ENCODE data around the gene FAM221B. TPM values are rescaled to one million over a fixed set of nuclear protein-coding genes. Genes with fewer than 3 reads are reported as not detected.
A peak's percentile ranks its signal among the peaks of the same experiment; 100 is the strongest.

Gene FAM221B
- total and polyA plus RNA-seq, 7 donors = not detected

GRCh38 chr9:35854091-35854762 lies 25.7 kb upstream of the FAM221B start:
- Histone ChIP-seq H3K36me3 (ENCODE audit: insufficient read depth in 1 of 2, low read depth in 1 of 2) (peaks cover 0 to 14% of the 10 kb centered on the region in 2 donors), H3K27me3 (ENCODE audit: insufficient read depth in 3 of 3, low read length in 2 of 3) (no peaks in the 10 kb centered on the region), H3K4me1 (no peaks in the 10 kb centered on the region), H3K27ac (no peak overlapping the region), H3K9me3 (no peaks in the 10 kb centered on the region), H3K4me3 (no peak overlapping the region)
- no peak for ATAC-seq
- DNase-seq = no peak
- TF ChIP-seq CTCF (IDR thresholded peaks at IDR 0.05) = no peak
- intact Hi-C loops (cut with DNase I) = loop anchor here in 1 of 2 donors (5.0 kb wide), 1 partner anchor 48 kb away; no protein-coding TSS in a partner anchor
- 84 to 88% (median 88%) methylated on average over 7 of the region's 7 CpGs for WGBS, 3 donors

GRCh38 chr9:35852876-35853865 lies 24.6 kb upstream of the FAM221B start:
- intact Hi-C loops (cut with DNase I) = loop anchor here in 1 of 2 donors (5.0 kb wide), 1 partner anchor 49 kb away; no protein-coding TSS in a partner anchor
- no peaks in the 10 kb centered on the region for H3K9me3 ChIP-seq
- H3K4me1 ChIP-seq = peaks cover 7% of the 10 kb centered on the region
- 83 to 88% (median 87%) methylated on average over 25 of the region's 25 CpGs for WGBS, 3 donors
- H3K36me3 ChIP-seq (ENCODE audit: insufficient read depth in 1 of 2, low read depth in 1 of 2) = peaks cover 0 to 14% of the 10 kb centered on the region in 2 donors
- no peak overlapping the region for H3K4me3 ChIP-seq
- no peaks in the 10 kb centered on the region for H3K27me3 ChIP-seq (ENCODE audit: insufficient read depth in 3 of 3, low read length in 2 of 3)
- no peak for DNase-seq
- TF ChIP-seq CTCF (IDR thresholded peaks at IDR 0.05) = no peak
- no peak overlapping the region for H3K27ac ChIP-seq
- ATAC-seq = no peak

- ATAC-seq (no peak), DNase-seq (no peak)
- no peak for TF ChIP-seq CTCF (IDR thresholded peaks at IDR 0.05)
- Histone ChIP-seq H3K4me1 (peaks cover 16% of the 10 kb centered on the region), H3K27ac (no peak overlapping the region), H3K36me3 (ENCODE audit: insufficient read depth in 1 of 2, low read depth in 1 of 2) (peaks cover 0 to 14% of the 10 kb centered on the region in 2 donors), H3K4me3 (no peak overlapping the region), H3K9me3 (no peaks in the 10 kb centered on the region), H3K27me3 (ENCODE audit: insufficient read depth in 3 of 3, low read length in 2 of 3) (no peaks in the 10 kb centered on the region)
- intact Hi-C loops (cut with DNase I) = loop anchor here in 1 of 2 donors (5.0 kb wide), 1 partner anchor 50 kb away; no protein-coding TSS in a partner anchor
- WGBS, 3 donors = 86 to 93% (median 86%) methylated on average over 2 of the region's 2 CpGs
These were observed 23.8 kb upstream of the FAM221B start for GRCh38 chr9:35852267-35852815.

GRCh38 chr9:35847792-35848572 lies 19.4 kb upstream of the FAM221B start:
- no peak for DNase-seq
- intact Hi-C loops (cut with DNase I) = no loop called here
- ATAC-seq = peak; percentile 96 to 98 (median 96)
- Histone ChIP-seq H3K9me3 (no peaks in the 10 kb centered on the region), H3K27ac (peak overlapping the region; percentile 84), H3K4me3 (peak overlapping the region; percentile 16), H3K4me1 (peaks cover 36% of the 10 kb centered on the region), H3K36me3 (ENCODE audit: insufficient read depth in 1 of 2, low read depth in 1 of 2) (peaks cover 0 to 16% of the 10 kb centered on the region in 2 donors), H3K27me3 (ENCODE audit: insufficient read depth in 3 of 3, low read length in 2 of 3) (no peaks in the 10 kb centered on the region)
- WGBS, 3 donors = 45 to 55% (median 45%) methylated on average over 4 of the region's 4 CpGs
- TF ChIP-seq CTCF (IDR thresholded peaks at IDR 0.05) = no peak
